Fibroblast of the aortic adventitia (primary cell): ENCODE measurements around the gene DZIP1. TPM values are rescaled to one million over a fixed set of nuclear protein-coding genes. Genes with fewer than 3 reads are reported as not detected.

ENCODE experiments used
- DNase-seq: peaks from one replicate; pipeline ENCODE4 v3.0.0-alpha.2; 2010; ENCODE audit warnings: low read depth
- H3K4me3 ChIP-seq: 2 replicates; pipeline ENCODE4 v1.5.1; 2011; ENCODE audit warnings: low read depth, mild to moderate bottlenecking, control low read depth, low read length, moderate library complexity
- CTCF ChIP-seq: IDR thresholded peaks from 2 replicates; pipeline ENCODE4 v1.5.1; 2011; ENCODE audit warnings: mild to moderate bottlenecking, low read length, control low read depth, inconsistent platforms; ENCODE audit not compliant: insufficient read depth
- total RNA-seq: library from RNA; depleted of rRNA; stranded (reverse); fragments of >200 nt; gene quantifications from 2 replicates; pipeline ENCODE4 v1.2.3, GENCODE V29; 2012; ENCODE audit warnings: low replicate concordance

DZIP1 gene
- total RNA-seq, 1 donor = 37.3 TPM

DNA sequence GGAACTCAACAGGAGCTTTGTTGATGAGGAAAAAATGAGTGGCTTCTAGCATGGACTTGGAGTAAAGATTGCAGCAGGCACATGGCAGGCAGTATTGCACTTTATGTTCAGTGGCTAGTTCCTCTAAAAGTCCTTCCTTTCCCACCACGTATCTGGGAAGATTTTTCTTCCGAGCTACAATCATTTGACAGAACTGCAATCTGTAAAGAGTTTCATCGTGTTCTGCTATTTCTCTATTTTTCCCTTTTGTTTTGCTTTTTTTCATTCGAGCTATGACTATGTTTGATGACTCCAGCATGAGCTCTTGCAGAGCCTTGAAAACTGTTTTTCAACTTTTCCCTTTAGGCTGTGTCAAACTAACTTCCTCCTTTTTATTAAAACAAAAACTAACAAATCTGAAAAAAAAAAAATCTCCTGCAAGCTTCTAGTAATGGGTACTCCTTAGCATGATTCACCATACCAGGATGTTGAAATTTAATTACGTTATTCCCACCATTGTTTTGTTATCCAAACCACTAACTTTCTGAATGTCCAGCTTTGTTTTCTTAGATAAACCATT is 79.7 kb downstream of the DZIP1 start:
- no peak for TF ChIP-seq CTCF
- DNase-seq = peak; percentile 91
- no peak overlapping the region for H3K4me3 ChIP-seq

- TF ChIP-seq CTCF = peak; percentile 36
- no peak overlapping the region for H3K4me3 ChIP-seq
- peak; percentile 54 for DNase-seq
Measured at GRCh38 chr13:95564091-95564490, 80.4 kb downstream of the DZIP1 start.

- TF ChIP-seq CTCF = no peak
- DNase-seq = no peak
- H3K4me3 ChIP-seq = no peak overlapping the region
Measured at GRCh38 chr13:95560387-95560786, 84.1 kb downstream of the DZIP1 start.

GRCh38 chr13:95559100-95559499 is 85.4 kb downstream of the DZIP1 start:
- no peak for TF ChIP-seq CTCF
- no peak overlapping the region for H3K4me3 ChIP-seq
- no peak for DNase-seq

GRCh38 chr13:95557013-95557412 is 87.5 kb downstream of the DZIP1 start:
- TF ChIP-seq CTCF = no peak
- H3K4me3 ChIP-seq = no peak overlapping the region
- DNase-seq = no peak

DNA sequence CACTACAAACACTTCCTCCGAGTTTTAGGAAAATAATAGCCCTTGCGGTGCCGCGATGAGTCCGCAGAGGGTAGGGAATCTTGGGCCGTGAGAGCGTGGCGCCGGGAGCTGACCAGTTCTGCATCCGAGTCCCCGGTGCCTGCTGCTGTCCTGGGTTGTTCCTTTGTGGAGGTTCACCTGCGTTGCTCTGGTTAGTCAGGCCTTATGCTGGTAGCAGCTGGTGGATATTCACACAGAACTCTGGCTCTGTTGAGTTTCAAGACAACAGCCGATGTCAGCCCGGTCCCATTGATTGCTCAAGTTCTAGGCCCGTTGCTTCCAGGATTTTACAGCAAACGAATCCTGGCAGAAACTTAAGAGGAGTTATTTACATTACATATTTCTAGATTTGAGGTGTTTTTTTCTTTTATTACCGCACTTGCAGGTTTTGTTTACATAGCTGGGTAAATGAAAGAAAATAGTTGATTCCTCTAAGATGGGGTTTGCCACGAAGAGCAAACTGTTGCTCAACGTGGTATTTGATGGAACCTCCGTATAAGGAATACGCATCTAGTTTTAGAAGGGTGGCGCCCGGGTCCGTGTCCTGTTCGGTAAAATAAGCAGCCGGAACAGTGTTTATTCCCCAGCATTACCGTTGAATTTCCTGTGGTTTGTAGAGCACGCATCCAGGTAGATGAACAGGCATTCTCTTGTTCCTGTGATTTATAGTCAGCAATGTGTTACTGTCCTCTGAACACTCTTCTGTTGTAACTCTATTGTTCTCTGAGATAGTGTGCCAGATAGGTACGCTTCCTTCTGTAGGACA is 90.7 kb downstream of the DZIP1 start:
- no peak overlapping the region for H3K4me3 ChIP-seq
- TF ChIP-seq CTCF = no peak
- DNase-seq = no peak
